Loucy (cell line): ENCODE measurements around the gene NEIL1.

Source experiments
- EZH2phosphoT487 ChIP-seq: fragments of 200-600 bp; IDR thresholded peaks from 2 replicates; pipeline ENCODE4 v1.6.1; 2018; ENCODE audit warnings: antibody characterized with exemption, mild to moderate bottlenecking, moderate library complexity, borderline replicate concordance
- TF ChIP-seq, protein P1 (sequence below): fragments of 200-600 bp; sonication (generic); conservative IDR thresholded peaks from 2 replicates; pipeline ENCODE4 v1.5.1; 2014; ENCODE audit warnings: mild to moderate bottlenecking, antibody characterized with exemption, low read length

DNA sequence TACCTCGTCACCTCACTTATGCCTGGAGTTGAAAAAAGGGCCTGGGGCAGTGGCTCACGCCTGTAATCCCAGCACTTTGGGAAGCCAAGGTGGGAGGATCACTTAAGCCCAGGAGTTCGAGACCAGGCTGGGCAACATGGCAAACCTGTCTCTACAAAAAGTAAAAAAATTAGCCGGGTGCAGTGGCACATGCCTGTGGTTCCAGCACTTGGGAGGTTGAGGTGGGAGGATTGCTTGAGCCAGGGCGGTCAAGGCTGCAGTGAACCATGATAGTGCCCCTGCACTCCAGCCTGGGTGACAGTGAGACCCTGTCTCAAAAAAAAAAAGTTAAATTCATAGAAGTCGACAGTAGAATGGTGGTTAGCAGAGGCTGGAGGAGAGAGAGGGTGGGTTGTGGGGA is 4.6 kb upstream of the NEIL1 start:
- TF ChIP-seq, protein P1, sequence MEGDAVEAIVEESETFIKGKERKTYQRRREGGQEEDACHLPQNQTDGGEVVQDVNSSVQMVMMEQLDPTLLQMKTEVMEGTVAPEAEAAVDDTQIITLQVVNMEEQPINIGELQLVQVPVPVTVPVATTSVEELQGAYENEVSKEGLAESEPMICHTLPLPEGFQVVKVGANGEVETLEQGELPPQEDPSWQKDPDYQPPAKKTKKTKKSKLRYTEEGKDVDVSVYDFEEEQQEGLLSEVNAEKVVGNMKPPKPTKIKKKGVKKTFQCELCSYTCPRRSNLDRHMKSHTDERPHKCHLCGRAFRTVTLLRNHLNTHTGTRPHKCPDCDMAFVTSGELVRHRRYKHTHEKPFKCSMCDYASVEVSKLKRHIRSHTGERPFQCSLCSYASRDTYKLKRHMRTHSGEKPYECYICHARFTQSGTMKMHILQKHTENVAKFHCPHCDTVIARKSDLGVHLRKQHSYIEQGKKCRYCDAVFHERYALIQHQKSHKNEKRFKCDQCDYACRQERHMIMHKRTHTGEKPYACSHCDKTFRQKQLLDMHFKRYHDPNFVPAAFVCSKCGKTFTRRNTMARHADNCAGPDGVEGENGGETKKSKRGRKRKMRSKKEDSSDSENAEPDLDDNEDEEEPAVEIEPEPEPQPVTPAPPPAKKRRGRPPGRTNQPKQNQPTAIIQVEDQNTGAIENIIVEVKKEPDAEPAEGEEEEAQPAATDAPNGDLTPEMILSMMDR: no peak
- no peak for TF ChIP-seq EZH2phosphoT487
